Kasumi-1 (cell line): ENCODE measurements around the gene ATOH8.
A peak's percentile ranks its signal among the peaks of the same experiment; 100 is the strongest.

Experiments
- DNase-seq, 2 experiments: peaks; one replicate each; lab custom pipeline; 2025; lab: John Stamatoyannopoulos, UW

Gene ATOH8

DNA sequence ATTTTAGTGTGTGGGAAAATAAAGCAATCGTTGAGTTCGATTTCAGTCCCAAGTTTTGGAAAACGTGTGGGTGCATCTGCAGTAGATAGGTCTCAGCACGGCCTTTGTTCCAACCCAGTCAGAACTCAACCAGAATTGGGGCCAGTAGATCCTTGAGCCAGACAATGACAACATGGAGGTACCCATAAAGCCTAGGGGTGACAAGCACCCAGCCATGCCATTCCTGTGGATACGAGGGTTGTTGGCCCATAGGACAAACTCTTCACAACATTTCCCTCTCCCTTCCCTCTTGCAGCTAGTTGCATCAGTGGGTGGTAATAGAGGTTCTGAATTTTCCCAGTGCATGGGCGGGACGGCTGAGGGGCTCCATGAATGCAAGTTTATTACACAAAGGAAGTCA, 74.9 kb downstream of the ATOH8 start:
- DNase-seq, result no peak

DNA sequence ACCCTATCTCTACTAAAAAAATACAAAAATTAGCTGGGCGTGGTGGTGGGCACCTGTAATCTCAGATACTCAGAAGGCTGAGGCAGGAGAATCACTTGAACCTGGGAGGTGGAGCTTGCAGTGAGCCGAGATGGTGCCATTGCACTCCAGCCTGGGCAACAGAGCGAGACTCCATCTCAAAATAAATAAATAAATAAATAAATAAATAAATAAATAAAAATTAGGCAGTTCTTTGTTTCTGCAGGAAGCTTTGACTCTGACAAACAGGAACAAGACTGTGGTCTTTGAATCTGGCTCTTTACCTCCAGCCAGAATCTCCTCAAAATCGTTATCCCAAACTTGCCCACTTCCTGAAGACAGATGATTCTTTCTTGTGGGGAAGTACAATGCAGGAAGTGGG, 75.6 kb downstream of the ATOH8 start:
- DNase-seq, result peak; percentile 5 to 21

DNA sequence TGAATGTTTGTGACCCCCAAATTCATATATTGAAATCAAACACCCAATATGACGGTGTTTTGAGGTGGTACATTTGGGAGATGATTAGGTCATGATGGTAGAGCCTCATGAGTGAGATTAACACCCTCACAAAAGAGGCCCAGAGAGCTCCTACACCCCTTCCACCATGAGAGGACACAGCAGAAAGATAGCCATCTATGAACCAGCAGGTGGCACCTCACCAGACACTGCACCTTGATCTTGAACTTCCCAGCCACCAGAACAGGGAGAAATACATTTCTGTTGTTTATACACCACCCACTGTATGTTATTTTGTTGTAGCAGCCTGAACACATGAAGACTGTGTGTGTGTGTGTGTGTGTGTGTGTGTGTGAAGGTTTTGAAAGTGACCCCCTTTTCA, 76.9 kb downstream of the ATOH8 start:
- DNase-seq, result peak in 1 of 2 experiments; percentile 18

DNA sequence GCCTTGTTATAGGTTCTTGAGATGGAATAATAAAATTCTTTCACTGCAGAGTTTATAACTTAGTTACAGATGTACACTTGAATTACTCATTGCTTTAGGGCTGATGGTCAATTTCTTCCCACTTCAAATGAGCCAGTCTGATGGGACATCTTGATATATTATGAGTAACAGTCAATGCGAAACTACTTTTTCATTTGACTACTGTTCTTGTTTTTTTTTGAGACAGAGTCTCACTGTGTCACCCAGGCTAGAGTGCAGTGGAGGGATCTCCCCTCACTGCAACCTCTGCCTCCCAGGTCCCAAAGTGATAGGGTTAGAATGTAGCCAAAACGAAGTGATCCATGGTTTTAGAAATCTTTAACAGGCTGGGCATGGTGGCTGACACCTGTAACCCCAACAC, 77.9 kb downstream of the ATOH8 start:
- DNase-seq, result no peak

DNA sequence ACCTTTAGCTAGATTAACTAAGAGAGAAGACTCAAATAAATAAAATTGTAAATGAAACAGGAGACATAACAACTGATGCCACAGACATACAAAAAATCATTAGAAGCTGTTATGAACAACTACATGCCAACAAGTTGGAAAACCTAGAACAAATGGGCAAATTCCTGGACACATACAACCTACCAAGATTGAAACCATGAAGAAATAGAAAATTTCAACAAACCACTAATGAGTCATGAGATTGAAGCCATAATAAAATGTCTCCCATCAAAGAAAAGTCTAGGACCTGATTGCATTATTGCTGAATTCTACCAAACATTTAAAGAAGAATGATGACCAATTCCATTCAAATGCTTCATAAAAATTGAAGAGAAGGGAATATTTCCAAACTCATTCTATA, 80.7 kb downstream of the ATOH8 start:
- DNase-seq, result no peak
